MM.1S (cell line): ENCODE measurements around the gene TERB1.

Experiments
- DNase-seq: peaks from one replicate; pipeline ENCODE4 v3.0.0-alpha.2; 2015
- H2AFZ ChIP-seq: fragments of 300-600 bp; sonication (generic); 2 replicates; pipeline ENCODE4 v1.6.0; 2016; ENCODE audit warnings: antibody characterized with exemption, low read length
- H3F3A ChIP-seq: fragments of 300-600 bp; sonication (generic); 2 replicates; pipeline ENCODE4 v1.6.1; 2016; ENCODE audit warnings: mild to moderate bottlenecking, antibody characterized with exemption, low read length, moderate library complexity, mixed read lengths; ENCODE audit not compliant: insufficient read depth
- H3K27ac ChIP-seq: fragments of 300-600 bp; sonication (generic); 2 replicates; pipeline ENCODE4 v1.5.1; 2016; ENCODE audit warnings: mild to moderate bottlenecking, low read length
- H3K27me3 ChIP-seq: fragments of 300-600 bp; sonication (generic); replicated peaks from 2 replicates; pipeline ENCODE4 v1.6.0; 2016; ENCODE audit warnings: low read length; ENCODE audit not compliant: insufficient read depth
- H3K36me3 ChIP-seq: fragments of 300-600 bp; sonication (generic); replicated peaks from 2 replicates; pipeline ENCODE4 v1.6.1; 2016; ENCODE audit warnings: mild to moderate bottlenecking, low read length, mixed read lengths; ENCODE audit not compliant: insufficient read depth
- H3K4me1 ChIP-seq: fragments of 300-600 bp; sonication (generic); 2 replicates; pipeline ENCODE4 v1.6.1; 2016; ENCODE audit warnings: low read length, mixed read lengths
- H3K4me2 ChIP-seq: fragments of 300-600 bp; sonication (generic); 2 replicates; pipeline ENCODE4 v1.6.0; 2016; ENCODE audit warnings: low read depth, low read length
- H3K4me3 ChIP-seq: fragments of 300-600 bp; sonication (generic); 2 replicates; pipeline ENCODE4 v1.5.1; 2016; ENCODE audit warnings: low read length, mixed read lengths
- H3K79me2 ChIP-seq: fragments of 300-600 bp; sonication (generic); 2 replicates; pipeline ENCODE4 v1.6.1; 2016; ENCODE audit warnings: mixed run types, low read length, mixed read lengths
- H3K9ac ChIP-seq: fragments of 300-600 bp; sonication (generic); 2 replicates; pipeline ENCODE4 v1.6.1; 2016; ENCODE audit warnings: low read length, mixed read lengths
- H3K9me2 ChIP-seq: fragments of 300-600 bp; sonication (generic); replicated peaks from 2 replicates; pipeline ENCODE4 v1.6.1; 2016; ENCODE audit warnings: mild to moderate bottlenecking, low read length, mixed read lengths; ENCODE audit not compliant: insufficient read depth
- H3K9me3 ChIP-seq: fragments of 300-600 bp; sonication (generic); replicated peaks from 2 replicates; pipeline ENCODE4 v1.6.1; 2016; ENCODE audit warnings: mild to moderate bottlenecking, low read length, mixed read lengths; ENCODE audit not compliant: insufficient read depth
- H4K20me1 ChIP-seq: fragments of 300-600 bp; sonication (generic); 2 replicates; pipeline ENCODE4 v1.6.1; 2016; ENCODE audit warnings: mild to moderate bottlenecking, low read length, moderate library complexity, mixed read lengths; ENCODE audit not compliant: insufficient read depth
- EZH2 ChIP-seq: fragments of 300-600 bp; sonication (generic); optimal IDR thresholded peaks from 2 replicates; pipeline ENCODE3; 2017; ENCODE audit warnings: low read depth, mild to moderate bottlenecking, antibody characterized with exemption, low read length, mixed read lengths
- EZH2phosphoT487 ChIP-seq: fragments of 300-600 bp; sonication (generic); IDR thresholded peaks from 2 replicates; pipeline ENCODE4 v1.6.1; 2018; ENCODE audit warnings: antibody characterized with exemption, low read length
- TF ChIP-seq, protein P1 (sequence below): fragments of 300-600 bp; sonication (generic); IDR thresholded peaks from 2 replicates; pipeline ENCODE4 v1.5.1; 2016; ENCODE audit warnings: antibody characterized with exemption, low read length, mixed read lengths

The TERB1 gene, protein sequence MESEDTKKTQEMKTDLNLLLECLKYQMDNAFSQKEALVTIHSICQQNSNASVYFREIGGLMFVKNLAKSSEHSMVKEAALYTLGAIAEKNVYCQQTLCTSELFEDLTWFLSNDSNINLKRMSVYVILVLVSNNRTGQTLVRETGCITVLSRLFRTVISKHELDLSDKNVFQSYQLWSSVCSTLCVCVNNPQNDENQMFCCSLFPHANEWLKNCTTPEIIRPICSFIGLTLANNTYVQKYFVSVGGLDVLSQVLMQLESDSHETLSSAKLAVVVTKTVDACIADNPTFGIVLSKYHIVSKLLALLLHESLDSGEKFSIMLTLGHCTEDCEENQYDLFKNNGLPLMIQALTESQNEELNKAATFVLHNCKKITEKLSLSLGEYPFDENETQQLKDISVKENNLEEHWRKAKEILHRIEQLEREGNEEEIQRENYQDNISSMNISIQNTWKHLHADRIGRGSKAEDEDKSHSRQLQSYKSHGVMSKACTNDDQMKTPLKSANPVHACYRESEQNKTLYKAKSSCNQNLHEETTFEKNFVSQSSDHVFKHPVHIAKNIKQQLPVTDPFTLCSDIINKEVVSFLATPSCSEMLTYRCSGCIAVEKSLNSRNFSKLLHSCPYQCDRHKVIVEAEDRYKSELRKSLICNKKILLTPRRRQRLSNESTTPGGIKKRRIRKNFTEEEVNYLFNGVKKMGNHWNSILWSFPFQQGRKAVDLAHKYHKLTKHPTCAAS

DNA sequence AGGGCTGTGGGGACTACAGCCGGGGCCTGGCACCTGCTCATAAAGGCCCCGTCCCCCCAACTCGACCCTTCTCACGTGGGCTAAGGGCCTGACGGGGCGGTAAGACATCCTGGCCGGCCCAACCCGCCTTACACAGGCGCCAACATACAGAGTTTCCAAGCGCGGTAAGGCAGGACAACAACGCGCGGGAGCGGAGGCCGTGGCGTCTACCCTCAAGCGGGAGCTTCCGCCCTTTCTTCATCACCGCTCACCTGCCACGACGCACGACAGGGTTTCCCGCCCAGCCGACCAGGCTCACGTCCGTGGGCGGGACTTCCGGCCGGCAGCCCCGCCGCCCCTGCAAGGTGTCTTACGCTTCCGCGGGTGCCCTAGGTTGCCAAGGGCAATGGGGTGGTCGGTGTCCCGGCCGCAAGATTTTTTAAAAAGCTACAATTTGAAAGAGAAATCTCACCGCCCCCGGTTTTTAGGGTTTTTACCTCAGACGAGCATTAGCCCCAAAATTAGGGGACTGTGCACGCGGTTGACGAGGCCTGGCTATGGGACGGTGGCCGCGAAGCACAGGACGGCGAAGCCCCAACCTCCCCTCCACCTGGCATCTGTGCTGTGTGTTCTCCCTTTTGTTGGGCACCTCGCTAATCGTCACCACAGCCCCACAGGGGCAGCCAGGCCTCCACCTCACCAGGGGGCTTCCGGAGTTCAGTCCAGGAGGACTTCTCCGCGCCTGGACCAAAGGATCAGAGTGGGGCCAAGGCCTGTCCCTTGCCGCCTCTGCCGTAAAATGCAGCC, at the start of gene TERB1:
TSS of gene TERB1 (minus strand) at position 265 of the 786 bp plus-strand sequence. CDS start 4,786 bp downstream, outside the sequence.
- Histone ChIP-seq H3K9me2 (no peaks in the 10 kb centered on the region), H3K4me3 (no peak within 1 kb of the TSS), H3K9ac (no peak within 1 kb of the TSS), H3K27me3 (no peaks in the 10 kb centered on the region), H3F3A (no peaks in the 10 kb centered on the region), H2AFZ (no peak within 1 kb of the TSS), H3K79me2 (no peaks in the 10 kb centered on the region), H3K4me2 (no peak within 1 kb of the TSS), H3K27ac (no peak within 1 kb of the TSS), H3K4me1 (no peaks in the 10 kb centered on the region), H3K36me3 (no peaks in the 10 kb centered on the region; the same call in 1 of the 2 replicates), H4K20me1 (no peaks in the 10 kb centered on the region), H3K9me3 (no peaks in the 10 kb centered on the region)
- no peak for TF ChIP-seq EZH2
- TF ChIP-seq EZH2phosphoT487: no peak
- TF ChIP-seq, protein P1, sequence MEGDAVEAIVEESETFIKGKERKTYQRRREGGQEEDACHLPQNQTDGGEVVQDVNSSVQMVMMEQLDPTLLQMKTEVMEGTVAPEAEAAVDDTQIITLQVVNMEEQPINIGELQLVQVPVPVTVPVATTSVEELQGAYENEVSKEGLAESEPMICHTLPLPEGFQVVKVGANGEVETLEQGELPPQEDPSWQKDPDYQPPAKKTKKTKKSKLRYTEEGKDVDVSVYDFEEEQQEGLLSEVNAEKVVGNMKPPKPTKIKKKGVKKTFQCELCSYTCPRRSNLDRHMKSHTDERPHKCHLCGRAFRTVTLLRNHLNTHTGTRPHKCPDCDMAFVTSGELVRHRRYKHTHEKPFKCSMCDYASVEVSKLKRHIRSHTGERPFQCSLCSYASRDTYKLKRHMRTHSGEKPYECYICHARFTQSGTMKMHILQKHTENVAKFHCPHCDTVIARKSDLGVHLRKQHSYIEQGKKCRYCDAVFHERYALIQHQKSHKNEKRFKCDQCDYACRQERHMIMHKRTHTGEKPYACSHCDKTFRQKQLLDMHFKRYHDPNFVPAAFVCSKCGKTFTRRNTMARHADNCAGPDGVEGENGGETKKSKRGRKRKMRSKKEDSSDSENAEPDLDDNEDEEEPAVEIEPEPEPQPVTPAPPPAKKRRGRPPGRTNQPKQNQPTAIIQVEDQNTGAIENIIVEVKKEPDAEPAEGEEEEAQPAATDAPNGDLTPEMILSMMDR: no peak
- DNase-seq: no peak

- no peaks in the 10 kb centered on the region for H3K79me2 ChIP-seq
- no peak overlapping the region for H3K9ac ChIP-seq
- H4K20me1 ChIP-seq: no peaks in the 10 kb centered on the region
- no peaks in the 10 kb centered on the region for H3K27me3 ChIP-seq
- no peak overlapping the region for H3K4me3 ChIP-seq
- no peaks in the 10 kb centered on the region for H3K9me2 ChIP-seq
- no peak for DNase-seq
- H3K4me2 ChIP-seq: no peak overlapping the region
- no peak overlapping the region for H3K27ac ChIP-seq
- no peak overlapping the region for H2AFZ ChIP-seq
- TF ChIP-seq, protein P1: no peak
- TF ChIP-seq EZH2 (no peak), EZH2phosphoT487 (no peak)
- no peaks in the 10 kb centered on the region for H3K4me1 ChIP-seq
- no peaks in the 10 kb centered on the region for H3F3A ChIP-seq
- no peaks in the 10 kb centered on the region for H3K36me3 ChIP-seq
- no peaks in the 10 kb centered on the region for H3K9me3 ChIP-seq
These were observed 48.9 kb upstream of the TERB1 start for GRCh38 chr16:66850115-66850815.

GRCh38 chr16:66849549-66849948, 48.2 kb upstream of the TERB1 start:
- no peak overlapping the region for H3K27ac ChIP-seq
- DNase-seq: no peak
- no peaks in the 10 kb centered on the region for H3K9me2 ChIP-seq
- no peak overlapping the region for H2AFZ ChIP-seq
- H3K4me1 ChIP-seq: no peaks in the 10 kb centered on the region
- H3K4me2 ChIP-seq: no peak overlapping the region
- no peaks in the 10 kb centered on the region for H4K20me1 ChIP-seq
- H3K4me3 ChIP-seq: no peak overlapping the region
- H3K79me2 ChIP-seq: no peaks in the 10 kb centered on the region
- no peaks in the 10 kb centered on the region for H3K9me3 ChIP-seq
- TF ChIP-seq, protein P1: no peak
- no peak for TF ChIP-seq EZH2phosphoT487
- no peak for TF ChIP-seq EZH2
- no peaks in the 10 kb centered on the region for H3F3A ChIP-seq
- no peak overlapping the region for H3K9ac ChIP-seq
- H3K27me3 ChIP-seq: no peaks in the 10 kb centered on the region
- H3K36me3 ChIP-seq: no peaks in the 10 kb centered on the region
